Stimulated activated CD8-positive, alpha-beta memory T cell treated with anti-CD3 and anti-CD28 coated beads, Interleukin-4, amount 100 ng/mL, for 1 hour (primary cell): ENCODE measurements around the gene MPP1.

Source experiments
- DNase-seq, 2 donors: peaks; one replicate each; pipeline ENCODE4 v3.0.0-alpha.2; 2020; ENCODE audit warnings: low read depth in 2 of 2, low spot score in 1 of 2

The MPP1 gene

DNA sequence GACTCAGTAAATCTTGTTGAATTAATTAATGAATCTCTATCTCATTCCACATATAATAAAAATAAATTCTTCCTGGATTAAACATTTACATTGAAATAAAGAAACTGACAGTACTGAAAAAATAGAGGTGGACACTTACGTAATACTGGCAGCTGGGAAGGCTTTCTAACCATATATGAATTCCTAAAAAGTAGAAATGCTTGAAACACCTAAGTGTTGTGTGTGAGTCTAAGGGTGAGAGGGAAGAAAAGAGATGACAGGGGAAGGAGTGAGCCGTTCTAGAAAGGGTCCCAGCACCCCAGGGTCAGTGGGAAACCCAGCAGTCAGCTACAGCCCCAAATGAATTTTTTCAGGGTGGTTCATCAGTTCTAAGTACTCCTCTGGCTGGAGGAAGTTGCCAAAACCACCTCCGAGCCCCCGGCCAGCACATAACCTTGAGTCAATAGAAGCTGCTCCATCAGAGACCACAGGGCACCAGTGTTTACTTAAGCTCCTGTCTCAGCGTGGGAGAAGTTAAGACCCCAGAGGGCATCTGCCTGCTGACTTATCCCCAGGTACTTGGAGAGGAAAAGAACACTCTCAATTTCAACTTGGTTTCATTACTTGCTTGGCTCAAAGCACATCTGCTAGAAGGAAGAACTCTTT, 72.7 kb downstream of the MPP1 start:
- no peak for DNase-seq

DNA sequence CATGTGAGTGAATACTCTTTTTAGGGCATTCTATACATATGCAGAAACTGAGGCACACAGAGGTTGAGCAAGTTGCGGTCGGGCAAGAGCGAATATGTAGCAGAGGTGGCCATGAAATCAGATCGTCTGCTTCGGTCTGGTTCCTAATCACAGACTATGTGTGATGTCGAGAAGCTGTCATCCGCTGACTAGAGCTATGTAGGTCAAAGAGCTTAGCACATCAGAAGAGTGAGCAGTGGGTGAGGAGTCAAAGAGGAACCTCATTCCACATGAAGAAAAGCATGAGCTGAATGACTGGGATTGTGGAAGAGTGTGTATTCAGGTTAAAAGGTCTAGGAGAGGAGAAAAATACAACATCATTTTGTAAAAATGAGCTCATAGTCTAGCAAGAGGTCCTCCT, 73.4 kb downstream of the MPP1 start:
- DNase-seq: no peak

DNA sequence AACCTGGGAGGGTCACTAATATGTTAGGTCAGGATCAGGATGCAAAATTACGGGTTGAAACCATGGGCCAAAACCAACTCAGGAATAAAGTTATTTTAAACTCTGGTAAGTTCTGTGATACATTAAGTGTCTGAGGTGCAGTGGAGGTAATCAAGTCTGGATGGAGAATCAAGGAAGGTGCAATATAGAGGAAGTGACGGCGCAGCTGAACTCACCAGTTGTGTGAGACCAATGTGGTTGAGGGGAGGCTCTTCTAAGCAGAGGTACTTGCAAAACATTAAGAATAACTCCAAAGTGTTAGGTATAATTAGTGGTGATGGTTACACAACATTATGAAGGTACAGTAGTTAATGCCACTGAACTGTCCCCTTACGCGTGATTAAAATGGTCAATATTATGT, 74.1 kb downstream of the MPP1 start:
- no peak for DNase-seq

DNA sequence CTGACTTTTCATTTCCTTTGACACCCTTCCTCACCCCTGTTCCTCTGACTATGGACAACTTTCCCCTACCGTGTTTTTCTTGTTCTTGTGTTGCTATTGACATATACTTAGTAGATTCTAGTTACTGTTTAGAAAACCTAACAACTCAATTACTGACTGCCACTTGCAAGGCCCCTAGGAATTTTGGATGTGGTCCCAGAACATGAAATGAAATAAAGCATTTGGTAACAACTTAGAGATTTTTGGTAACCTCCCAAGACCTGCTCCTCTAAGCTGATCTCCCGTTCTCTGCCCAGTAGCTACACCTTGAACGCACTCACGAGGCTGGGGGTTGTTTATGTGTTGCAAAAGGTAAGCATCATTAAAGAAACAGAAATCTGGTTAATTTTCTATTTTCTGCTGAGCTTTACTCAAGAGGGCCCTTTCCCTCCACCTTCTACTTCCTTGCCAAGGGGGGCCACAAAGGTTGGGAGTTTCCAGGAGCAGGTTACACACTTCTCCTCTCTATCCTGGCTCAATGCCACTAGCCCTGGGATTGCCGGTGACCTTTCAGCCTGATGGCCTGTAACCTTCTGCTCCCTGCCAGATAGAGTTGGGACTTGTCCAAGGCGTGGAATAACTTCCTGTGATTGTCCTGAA, 74.9 kb downstream of the MPP1 start:
- DNase-seq: no peak

DNA sequence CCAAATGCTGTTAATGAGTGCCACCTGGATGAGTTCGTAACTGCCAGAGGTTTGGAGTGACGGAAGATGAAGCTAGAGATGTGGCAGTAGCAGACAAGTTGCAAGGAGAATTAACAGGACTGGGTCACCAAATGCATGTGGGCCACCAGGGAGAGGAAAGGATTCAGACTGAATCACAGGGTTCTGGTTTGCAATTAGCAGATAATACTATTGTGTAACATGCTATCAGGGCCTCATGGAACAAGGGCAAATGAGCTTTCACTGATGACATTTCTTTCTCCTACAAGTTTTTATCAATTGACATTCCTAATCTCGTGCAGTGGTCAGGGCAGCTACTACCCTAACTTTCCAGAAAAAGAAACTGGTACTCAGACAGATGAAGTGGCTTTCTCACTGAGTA, 75.8 kb downstream of the MPP1 start:
- DNase-seq: no peak
